ENCODE results near the gene FLRT1. TPM values are rescaled to one million over a fixed set of nuclear protein-coding genes. Genes with fewer than 3 reads are reported as not detected.

Gene FLRT1
- total RNA-seq, 1 experiment from 2014 or later = 0.31 TPM

- Histone ChIP-seq H3K27ac (ENCODE audit: insufficient read length, low read depth, low read length) (no peak overlapping the region), H3K4me2 (ENCODE audit: insufficient read depth, insufficient read length, low read length) (no peak overlapping the region), H4K20me1 (ENCODE audit: control insufficient read depth, insufficient read depth, insufficient read length) (no peaks in the 10 kb centered on the region), H4K91ac (ENCODE audit: insufficient read length, low read depth, low read length) (no peak overlapping the region), H2BK20ac (ENCODE audit: low read depth, low read length, poor library complexity, severe bottlenecking) (no peak overlapping the region), H2AK5ac (ENCODE audit: insufficient read length, low read length) (no peak overlapping the region), H3K23ac (ENCODE audit: insufficient read length, low read depth, low read length) (no peak overlapping the region), H3K9ac (ENCODE audit: extremely low read depth, insufficient read length, low read length) (no peak overlapping the region), H3K18ac (ENCODE audit: insufficient read length, low read depth, low read length) (no peak overlapping the region), H3K9me3 (ENCODE audit: control insufficient read depth, low read depth, low read length) (no peaks in the 10 kb centered on the region), H3K14ac (ENCODE audit: insufficient read depth, low read length) (no peak overlapping the region), H2BK15ac (ENCODE audit: low read depth, low read length) (no peak overlapping the region), H2AFZ (ENCODE audit: low read length) (no peak overlapping the region), H3K4me1 (ENCODE audit: insufficient read depth, low read length) (no peaks in the 10 kb centered on the region), H2BK12ac (ENCODE audit: insufficient read length, low read depth, low read length) (no peak overlapping the region), H3K27me3 (ENCODE audit: insufficient read depth, low read length) (peaks cover 30% of the 10 kb centered on the region; the same call in 1 of the 2 replicates), H3T11ph (ENCODE audit: low read length) (no peak overlapping the region), H3K4ac (ENCODE audit: low read depth, low read length) (no peak overlapping the region), H3K79me1 (ENCODE audit: insufficient read depth, low read depth, low read length, poor library complexity, severe bottlenecking) (no peaks in the 10 kb centered on the region), H4K5ac (ENCODE audit: insufficient read length, low read depth, low read length) (no peak overlapping the region), H3K23me2 (ENCODE audit: insufficient read length, low read depth, low read length, poor library complexity, severe bottlenecking) (peaks cover 11% of the 10 kb centered on the region), H3K56ac (ENCODE audit: insufficient read length, low read depth, low read length) (no peak overlapping the region), H3K79me2 (ENCODE audit: insufficient read depth, low read length) (no peaks in the 10 kb centered on the region), H2BK5ac (ENCODE audit: insufficient read length, low read length) (no peak overlapping the region), H2BK120ac (ENCODE audit: low read depth, low read length, poor library complexity, severe bottlenecking) (no peak overlapping the region), H4K8ac (replicated peaks; ENCODE audit: insufficient read length, low read depth, low read length) (no peak overlapping the region)
- Mint-ChIP-seq H3K9me3 (peaks cover 9 to 14% of the 10 kb centered on the region in 2 experiments; a peak in 2 of 5 replicates), H3K36me3 (ENCODE audit: insufficient read depth in 1 of 3, low read depth in 3 of 3) (peaks cover 2 to 10% (median 4%) of the 10 kb centered on the region in 3 experiments; a peak in 5 of 7 replicates), H3K4me3 (peak overlapping the region in 1 of 2 experiments; percentile 79; a peak in 2 of 5 replicates), H3K27me3 (ENCODE audit: low read depth) (peaks cover 94% of the 10 kb centered on the region), H3K27ac (no peak overlapping the region), H3K4me1 (peaks cover 14 to 24% of the 10 kb centered on the region in 2 experiments)
- DNase-seq = no peak
- TF ChIP-seq CTCF (conservative IDR thresholded peaks at IDR 0.05) = no peak
- WGBS (ENCODE audit: extremely low coverage, insufficient read length, low lambda C conversion rate) = no CpG with 5 or more reads among the region's 12 CpGs
These were observed 29.3 kb upstream of the FLRT1 start for GRCh38 chr11:64006398-64006797.

All from H9 (cell line).